CD14-positive monocyte (primary cell): ENCODE data around the gene C20orf144. TPM values are rescaled to one million over a fixed set of nuclear protein-coding genes. Genes with fewer than 3 reads are reported as not detected.

Source experiments
- DNase-seq, 3 donors: peaks; one replicate each; pipeline ENCODE4 v3.0.0-alpha.2; 2011 to 2022
- H2AFZ ChIP-seq: 2 replicates; pipeline ENCODE4 v1.6.0; 2012; ENCODE audit warnings: mild to moderate bottlenecking, low read depth, low read length, inconsistent platforms; ENCODE audit not compliant: insufficient read depth, poor library complexity, severe bottlenecking
- H3K27ac ChIP-seq, 2 donors: 1 replicate in 1 of 2; 2 replicates in 1 of 2; pipeline ENCODE4 v1.5.1; 2012 to 2013; ENCODE audit warnings: low read length in 2 of 2, control low read depth in 1 of 2, inconsistent platforms in 1 of 2, low read depth in 1 of 2, mild to moderate bottlenecking in 1 of 2
- H3K27me3 ChIP-seq, 2 donors: one replicate each; pipeline versions ENCODE4 v1.6.0 to v1.6.1; 2011 to 2013; ENCODE audit warnings: low read length in 2 of 2; ENCODE audit not compliant: control insufficient read depth in 2 of 2, insufficient read depth in 2 of 2
- H3K36me3 ChIP-seq, 2 donors: replicated peaks in 1 of 2; 1 replicate in 1 of 2; 2 replicates in 1 of 2; pipeline versions ENCODE4 v1.5.1 to v1.6.1; 2012 to 2013; ENCODE audit warnings: low read length in 2 of 2, control low read depth in 1 of 2, inconsistent platforms in 1 of 2, mild to moderate bottlenecking in 1 of 2; ENCODE audit not compliant: insufficient read depth in 2 of 2, control insufficient read depth in 1 of 2
- H3K4me1 ChIP-seq, 2 donors: 1 replicate in 1 of 2; 2 replicates in 1 of 2; pipeline versions ENCODE4 v1.5.1 to v1.6.1; 2012 to 2013; ENCODE audit warnings: low read length in 2 of 2, control low read depth in 1 of 2, inconsistent platforms in 1 of 2, mild to moderate bottlenecking in 1 of 2, moderate library complexity in 1 of 2; ENCODE audit not compliant: insufficient read depth in 2 of 2, control insufficient read depth in 1 of 2
- H3K4me2 ChIP-seq: replicated peaks from 2 replicates; pipeline ENCODE3; 2012; ENCODE audit warnings: low read length, moderate library complexity, mild to moderate bottlenecking; ENCODE audit not compliant: poor library complexity, severe bottlenecking; ENCODE audit errors: extremely low read depth
- H3K4me3 ChIP-seq, 3 experiments: fragments of 200-600 bp in 1 of 3; sonication (generic) in 1 of 3; replicated peaks in 1 of 3; 1 replicate in 2 of 3; 2 replicates in 1 of 3; pipeline ENCODE4 v1.5.1; 2011 to 2013; ENCODE audit warnings: low read length in 3 of 3, mild to moderate bottlenecking in 3 of 3, control low read depth in 2 of 3, low read depth in 2 of 3, inconsistent platforms in 1 of 3, moderate library complexity in 1 of 3
- H3K79me2 ChIP-seq: 2 replicates; pipeline ENCODE4 v1.6.0; 2012; ENCODE audit warnings: mild to moderate bottlenecking, control low read depth, inconsistent platforms, low read length, moderate library complexity; ENCODE audit not compliant: insufficient read depth
- H3K9ac ChIP-seq: 2 replicates; pipeline ENCODE4 v1.6.0; 2017; ENCODE audit warnings: low read length, mild to moderate bottlenecking; ENCODE audit not compliant: insufficient read depth, poor library complexity, severe bottlenecking
- H3K9me3 ChIP-seq, 2 donors: replicated peaks in 1 of 2; 1 replicate in 1 of 2; 2 replicates in 1 of 2; pipeline versions ENCODE4 v1.5.1 to v1.6.1; 2012 to 2013; ENCODE audit warnings: low read length in 2 of 2, control low read depth in 1 of 2; ENCODE audit not compliant: control insufficient read depth in 1 of 2, insufficient read depth in 1 of 2
- H4K20me1 ChIP-seq: 2 replicates; pipeline ENCODE4 v1.6.0; 2012; ENCODE audit warnings: mild to moderate bottlenecking, low read length, control low read depth, moderate library complexity; ENCODE audit not compliant: insufficient read depth
- H3K27ac Mint-ChIP-seq, 7 donors: one replicate each; pipeline ENCODE4 v1.8.0; 2020; ENCODE audit warnings: mild to moderate bottlenecking in 7 of 7, mixed read lengths in 7 of 7, moderate library complexity in 6 of 7, inconsistent platforms in 2 of 7
- H3K27me3 Mint-ChIP-seq, 3 donors: one replicate each; pipeline ENCODE4 v1.8.0; 2021 to 2022; ENCODE audit warnings: low read depth in 3 of 3, mild to moderate bottlenecking in 3 of 3, mixed read lengths in 3 of 3, moderate library complexity in 3 of 3, inconsistent platforms in 1 of 3
- H3K36me3 Mint-ChIP-seq, 2 donors: one replicate each; pipeline ENCODE4 v1.8.0; 2020; ENCODE audit warnings: mixed read lengths in 2 of 2, inconsistent platforms in 1 of 2, mild to moderate bottlenecking in 1 of 2
- H3K4me1 Mint-ChIP-seq: one replicate; pipeline ENCODE4 v1.8.0; 2020; ENCODE audit warnings: mild to moderate bottlenecking, mixed read lengths
- H3K4me3 Mint-ChIP-seq, 2 donors: one replicate each; pipeline ENCODE4 v1.8.0; 2020; ENCODE audit warnings: mild to moderate bottlenecking in 2 of 2, mixed read lengths in 2 of 2, moderate library complexity in 1 of 2
- H3K9me3 Mint-ChIP-seq, 7 donors: one replicate each; pipeline ENCODE4 v1.8.0; 2020 to 2022; ENCODE audit warnings: mixed read lengths in 7 of 7, mild to moderate bottlenecking in 6 of 7, moderate library complexity in 6 of 7, inconsistent platforms in 2 of 7
- WGBS: methylation state at CpG from one replicate; pipeline ENCODE4 v1.1.5; 2013; ENCODE audit warnings: missing lambda C conversion rate; ENCODE audit not compliant: insufficient coverage; 5-methylcytosine and 5-hydroxymethylcytosine counted together
- intact Hi-C, 2 donors: fragments of 100-400 bp; cut with micrococcal nuclease; formaldehyde crosslinking; loops; one replicate each; pipeline versions ENCODE4 v1.15.0 to v1.15.1; 2023
- polyA plus RNA-seq, 3 donors: library from polyadenylated mRNA; depleted of rRNA in 1 of 3; unstranded in 2 of 3; stranded (reverse) in 1 of 3; fragments of 300-500 nt in 2 of 3; fragments of >200 nt in 1 of 3; fragmentation: Illumina TruSeq in 2 of 3; gene quantifications; 1 replicate in 2 of 3; 2 replicates in 1 of 3; pipeline ENCODE4 v1.2.3, GENCODE V29; 2012 to 2021
- TF ChIP-seq, protein P1 (sequence below): fragments of 200-600 bp; IDR thresholded peaks from one replicate; pipeline ENCODE4 v1.8.0; 2022; ENCODE audit warnings: antibody characterized with exemption, mild to moderate bottlenecking

C20orf144 gene
- polyA plus RNA-seq, 3 donors = 0.13 TPM; not detected in 2

DNA sequence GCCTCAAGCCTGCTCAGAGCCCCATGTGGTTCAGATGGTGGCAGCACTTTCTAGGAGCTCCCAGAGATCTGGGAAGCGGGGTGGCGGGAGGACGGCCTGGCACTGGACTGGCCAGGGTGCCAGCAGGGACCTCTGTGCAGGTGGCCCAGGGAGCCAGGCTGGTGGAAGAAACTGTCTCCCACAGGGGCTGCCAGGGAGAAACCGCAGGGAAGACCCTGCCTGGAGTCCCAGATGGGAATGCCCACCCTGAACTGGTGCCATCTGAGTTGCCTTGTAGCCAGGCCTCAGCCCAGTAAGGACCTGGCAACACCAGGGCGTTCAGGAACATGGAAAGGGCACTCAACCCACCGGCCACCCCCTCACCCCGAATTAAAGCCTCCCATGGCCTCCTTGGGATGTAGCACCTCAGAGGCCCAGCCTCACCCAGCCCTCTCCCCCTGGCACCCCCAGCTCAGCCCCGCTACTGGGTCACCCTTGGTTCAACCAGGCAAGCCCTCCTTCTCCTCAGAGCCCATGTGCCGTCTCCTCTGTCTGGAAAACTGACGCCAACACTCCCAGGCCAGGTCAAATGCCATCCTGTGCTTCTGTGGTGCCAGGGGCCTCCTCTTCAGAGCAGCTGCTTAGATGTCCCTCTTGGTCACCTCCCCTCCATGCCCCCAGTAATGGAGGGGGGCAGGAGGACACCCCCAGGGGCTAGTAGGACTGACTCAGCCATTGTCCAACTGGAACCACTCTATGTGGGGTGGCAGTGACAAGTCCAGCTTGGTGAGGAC is 5.9 kb upstream of the C20orf144 start:
- 99% methylated on average over 10 of the region's 10 CpGs for WGBS
- Histone ChIP-seq H3K4me2 (no peak overlapping the region), H3K9ac (no peak overlapping the region), H3K79me2 (no peaks in the 10 kb centered on the region), H3K27me3 (no peaks in the 10 kb centered on the region), H4K20me1 (no peaks in the 10 kb centered on the region), H3K36me3 (no peaks in the 10 kb centered on the region), H3K27ac (no peak overlapping the region), H2AFZ (no peak overlapping the region), H3K4me3 (no peak overlapping the region), H3K4me1 (no peaks in the 10 kb centered on the region), H3K9me3 (no peaks in the 10 kb centered on the region)
- Mint-ChIP-seq H3K27ac (peak overlapping the region in 1 of 7 donors; percentile 68), H3K9me3 (no peaks in the 10 kb centered on the region), H3K27me3 (peaks cover 1 to 8% (median 2%) of the 10 kb centered on the region in 3 donors), H3K36me3 (peaks cover 0 to 3% of the 10 kb centered on the region in 2 donors), H3K4me3 (no peak overlapping the region), H3K4me1 (peaks cover 6% of the 10 kb centered on the region)
- no peak for DNase-seq
- intact Hi-C loops = no loop called here
- TF ChIP-seq, protein P1, sequence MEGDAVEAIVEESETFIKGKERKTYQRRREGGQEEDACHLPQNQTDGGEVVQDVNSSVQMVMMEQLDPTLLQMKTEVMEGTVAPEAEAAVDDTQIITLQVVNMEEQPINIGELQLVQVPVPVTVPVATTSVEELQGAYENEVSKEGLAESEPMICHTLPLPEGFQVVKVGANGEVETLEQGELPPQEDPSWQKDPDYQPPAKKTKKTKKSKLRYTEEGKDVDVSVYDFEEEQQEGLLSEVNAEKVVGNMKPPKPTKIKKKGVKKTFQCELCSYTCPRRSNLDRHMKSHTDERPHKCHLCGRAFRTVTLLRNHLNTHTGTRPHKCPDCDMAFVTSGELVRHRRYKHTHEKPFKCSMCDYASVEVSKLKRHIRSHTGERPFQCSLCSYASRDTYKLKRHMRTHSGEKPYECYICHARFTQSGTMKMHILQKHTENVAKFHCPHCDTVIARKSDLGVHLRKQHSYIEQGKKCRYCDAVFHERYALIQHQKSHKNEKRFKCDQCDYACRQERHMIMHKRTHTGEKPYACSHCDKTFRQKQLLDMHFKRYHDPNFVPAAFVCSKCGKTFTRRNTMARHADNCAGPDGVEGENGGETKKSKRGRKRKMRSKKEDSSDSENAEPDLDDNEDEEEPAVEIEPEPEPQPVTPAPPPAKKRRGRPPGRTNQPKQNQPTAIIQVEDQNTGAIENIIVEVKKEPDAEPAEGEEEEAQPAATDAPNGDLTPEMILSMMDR = no peak

DNA sequence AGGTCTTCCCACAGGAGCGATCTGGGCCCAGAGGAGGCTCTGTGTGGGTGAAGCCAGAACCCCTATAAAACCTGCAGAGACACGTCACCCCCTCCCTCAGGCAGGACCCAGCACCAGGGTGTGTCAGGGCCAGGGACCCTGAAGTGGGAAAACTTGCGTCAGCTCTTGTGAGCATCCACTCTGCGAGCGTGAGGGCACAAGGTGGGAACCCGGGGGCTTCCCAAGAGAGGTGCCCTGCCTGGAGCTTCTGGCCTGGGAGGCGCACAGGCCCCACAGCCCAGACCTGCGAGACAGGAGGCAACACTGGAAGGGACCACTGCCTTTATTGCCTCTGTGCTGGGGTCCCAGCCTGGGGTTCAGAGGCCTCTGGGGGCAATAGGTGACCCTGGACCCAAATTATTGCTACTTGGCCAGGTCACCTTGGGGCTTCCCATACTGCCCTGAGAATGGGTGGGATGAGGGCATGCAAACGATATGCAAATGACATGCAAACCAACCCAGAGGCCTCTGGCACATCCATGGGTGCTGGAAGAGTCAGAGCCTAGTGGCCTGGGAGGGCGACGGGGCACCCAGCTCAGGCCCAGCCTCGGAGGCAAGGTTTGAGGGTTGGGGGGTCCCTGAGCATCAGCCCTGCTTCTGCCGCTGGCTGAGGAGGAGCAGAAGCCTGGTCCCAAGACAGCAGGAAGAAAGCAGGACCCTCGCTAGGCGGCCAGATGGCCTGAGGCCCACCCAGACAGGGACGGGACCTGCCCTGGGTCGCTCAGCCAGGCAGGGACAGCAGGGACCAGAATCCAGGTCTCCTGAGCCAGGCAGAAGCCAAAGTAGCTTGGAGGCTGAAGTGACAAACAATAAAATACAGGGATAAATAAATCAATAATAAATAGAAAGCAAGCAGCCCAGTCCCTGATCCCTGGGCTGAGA is 5.1 kb upstream of the C20orf144 start:
- Histone ChIP-seq H3K4me2 (no peak overlapping the region), H3K79me2 (no peaks in the 10 kb centered on the region), H3K4me3 (no peak overlapping the region), H3K4me1 (no peaks in the 10 kb centered on the region), H3K9ac (no peak overlapping the region), H3K27me3 (no peaks in the 10 kb centered on the region), H3K27ac (no peak overlapping the region), H3K9me3 (no peaks in the 10 kb centered on the region), H2AFZ (no peak overlapping the region), H4K20me1 (no peaks in the 10 kb centered on the region), H3K36me3 (no peaks in the 10 kb centered on the region)
- no peaks in the 10 kb centered on the region for H3K9me3 Mint-ChIP-seq
- peaks cover 0 to 3% of the 10 kb centered on the region in 2 donors for H3K36me3 Mint-ChIP-seq
- WGBS = 95% methylated on average over 16 of the region's 17 CpGs
- intact Hi-C loops = no loop called here
- DNase-seq = no peak
- peak overlapping the region in 1 of 7 donors; percentile 73 for H3K27ac Mint-ChIP-seq
- H3K4me3 Mint-ChIP-seq = no peak overlapping the region
- TF ChIP-seq, protein P1 = no peak
- H3K27me3 Mint-ChIP-seq = peaks cover 1 to 8% (median 2%) of the 10 kb centered on the region in 3 donors
- H3K4me1 Mint-ChIP-seq = peaks cover 6% of the 10 kb centered on the region
